Loucy (cell line): ENCODE measurements around the gene RSPH3.

Experiments
- H2AFZ ChIP-seq: fragments of 200-600 bp; sonication (generic); 2 replicates; pipeline ENCODE4 v1.6.0; 2016; ENCODE audit warnings: antibody characterized with exemption, mild to moderate bottlenecking, low read length, moderate library complexity
- H3F3A ChIP-seq: fragments of 200-600 bp; 2 replicates; pipeline ENCODE4 v1.6.0; 2016; ENCODE audit warnings: antibody characterized with exemption, low read depth, mild to moderate bottlenecking
- H3K27me3 ChIP-seq: fragments of 200-600 bp; sonication (generic); 2 replicates; pipeline ENCODE4 v1.6.1; 2014; ENCODE audit warnings: low read length, mild to moderate bottlenecking; ENCODE audit not compliant: insufficient read depth, poor library complexity, severe bottlenecking
- H3K36me3 ChIP-seq: fragments of 200-600 bp; sonication (generic); 2 replicates; pipeline ENCODE4 v1.6.1; 2016; ENCODE audit warnings: low read length; ENCODE audit not compliant: insufficient read depth
- H3K4me1 ChIP-seq: fragments of 200-600 bp; sonication (generic); 2 replicates; pipeline ENCODE4 v1.5.1; 2014; ENCODE audit warnings: low read length, mild to moderate bottlenecking; ENCODE audit not compliant: insufficient read depth, poor library complexity, severe bottlenecking
- H3K4me2 ChIP-seq: fragments of 200-600 bp; sonication (generic); 2 replicates; pipeline ENCODE4 v1.6.0; 2014; ENCODE audit warnings: antibody characterized with exemption, low read length, low read depth, mild to moderate bottlenecking; ENCODE audit not compliant: poor library complexity, severe bottlenecking
- H3K4me3 ChIP-seq: fragments of 200-600 bp; sonication (generic); 2 replicates; pipeline ENCODE4 v1.5.1; 2014; ENCODE audit warnings: low read length, mild to moderate bottlenecking, mixed read lengths; ENCODE audit not compliant: poor library complexity, severe bottlenecking
- H3K79me2 ChIP-seq: fragments of 200-600 bp; sonication (generic); 2 replicates; pipeline ENCODE4 v1.6.1; 2014; ENCODE audit warnings: low read length; ENCODE audit not compliant: insufficient read depth
- H3K9ac ChIP-seq: fragments of 200-600 bp; sonication (generic); 2 replicates; pipeline ENCODE4 v1.6.0; 2014; ENCODE audit warnings: mild to moderate bottlenecking, low read depth, low read length, moderate library complexity; ENCODE audit not compliant: poor library complexity, severe bottlenecking
- H3K9me2 ChIP-seq: fragments of 200-600 bp; sonication (generic); replicated peaks from 2 replicates; pipeline ENCODE4 v1.6.1; 2016; ENCODE audit warnings: low read depth, low read length, mixed read lengths
- H3K9me3 ChIP-seq: fragments of 200-600 bp; sonication (generic); 2 replicates; pipeline ENCODE4 v1.6.1; 2014; ENCODE audit warnings: mild to moderate bottlenecking, antibody characterized with exemption, low read length, low read depth; ENCODE audit not compliant: insufficient read depth
- H4K20me1 ChIP-seq: fragments of 200-600 bp; sonication (generic); 2 replicates; pipeline ENCODE4 v1.6.0; 2014; ENCODE audit warnings: antibody characterized with exemption, low read length, mild to moderate bottlenecking; ENCODE audit not compliant: insufficient read depth, poor library complexity, severe bottlenecking
- CTCF ChIP-seq: fragments of 200-600 bp; sonication (generic); conservative IDR thresholded peaks from 2 replicates; pipeline ENCODE4 v1.5.1; 2014; ENCODE audit warnings: mild to moderate bottlenecking, antibody characterized with exemption, low read length
- EZH2phosphoT487 ChIP-seq: fragments of 200-600 bp; IDR thresholded peaks from 2 replicates; pipeline ENCODE4 v1.6.1; 2018; ENCODE audit warnings: antibody characterized with exemption, mild to moderate bottlenecking, moderate library complexity, borderline replicate concordance

Gene RSPH3

GRCh38 chr6:159037756-159038290 lies 37.8 kb upstream of the RSPH3 start:
- Histone ChIP-seq H3K79me2 (no peaks in the 10 kb centered on the region), H3K36me3 (peaks cover 12% of the 10 kb centered on the region; the same call in 1 of the 2 replicates), H3K4me1 (peaks cover 27% of the 10 kb centered on the region), H3K9me3 (no peaks in the 10 kb centered on the region), H3K9me2 (no peaks in the 10 kb centered on the region), H2AFZ (no peak overlapping the region), H3K9ac (no peak overlapping the region), H4K20me1 (no peaks in the 10 kb centered on the region), H3F3A (no peaks in the 10 kb centered on the region), H3K4me3 (no peak overlapping the region), H3K27me3 (no peaks in the 10 kb centered on the region), H3K4me2 (no peak overlapping the region)
- TF ChIP-seq EZH2phosphoT487 (no peak), CTCF (no peak)

GRCh38 chr6:159036673-159037072 lies 36.7 kb upstream of the RSPH3 start:
- no peaks in the 10 kb centered on the region for H3K9me2 ChIP-seq
- no peak for TF ChIP-seq CTCF
- no peak for TF ChIP-seq EZH2phosphoT487
- H3K36me3 ChIP-seq: peaks cover 12% of the 10 kb centered on the region; the same call in 1 of the 2 replicates
- no peak overlapping the region for H3K4me2 ChIP-seq
- H3K4me3 ChIP-seq: no peak overlapping the region
- H4K20me1 ChIP-seq: no peaks in the 10 kb centered on the region
- H3K9me3 ChIP-seq: no peaks in the 10 kb centered on the region
- H3K79me2 ChIP-seq: no peaks in the 10 kb centered on the region
- no peak overlapping the region for H3K9ac ChIP-seq
- H2AFZ ChIP-seq: no peak overlapping the region
- H3K27me3 ChIP-seq: no peaks in the 10 kb centered on the region
- H3K4me1 ChIP-seq: peaks cover 17% of the 10 kb centered on the region
- H3F3A ChIP-seq: no peaks in the 10 kb centered on the region

GRCh38 chr6:159035891-159036290 lies 35.9 kb upstream of the RSPH3 start:
- Histone ChIP-seq H3K4me1 (peaks cover 16% of the 10 kb centered on the region), H3K27me3 (no peaks in the 10 kb centered on the region), H3K36me3 (peaks cover 12% of the 10 kb centered on the region; the same call in 1 of the 2 replicates), H3F3A (no peaks in the 10 kb centered on the region), H3K9me2 (no peaks in the 10 kb centered on the region), H3K4me3 (no peak overlapping the region), H3K9ac (no peak overlapping the region), H4K20me1 (no peaks in the 10 kb centered on the region), H3K4me2 (no peak overlapping the region), H3K79me2 (no peaks in the 10 kb centered on the region), H3K9me3 (no peaks in the 10 kb centered on the region), H2AFZ (no peak overlapping the region)
- no peak for TF ChIP-seq EZH2phosphoT487
- TF ChIP-seq CTCF: no peak
